ENCODE data around the gene PIEZO2.
"Not testable (repeated sequence)": the region's sequence is repeated elsewhere in the genome, so short reads cannot be mapped to it uniquely, and the experiment has no call there.

The PIEZO2 gene

DNA sequence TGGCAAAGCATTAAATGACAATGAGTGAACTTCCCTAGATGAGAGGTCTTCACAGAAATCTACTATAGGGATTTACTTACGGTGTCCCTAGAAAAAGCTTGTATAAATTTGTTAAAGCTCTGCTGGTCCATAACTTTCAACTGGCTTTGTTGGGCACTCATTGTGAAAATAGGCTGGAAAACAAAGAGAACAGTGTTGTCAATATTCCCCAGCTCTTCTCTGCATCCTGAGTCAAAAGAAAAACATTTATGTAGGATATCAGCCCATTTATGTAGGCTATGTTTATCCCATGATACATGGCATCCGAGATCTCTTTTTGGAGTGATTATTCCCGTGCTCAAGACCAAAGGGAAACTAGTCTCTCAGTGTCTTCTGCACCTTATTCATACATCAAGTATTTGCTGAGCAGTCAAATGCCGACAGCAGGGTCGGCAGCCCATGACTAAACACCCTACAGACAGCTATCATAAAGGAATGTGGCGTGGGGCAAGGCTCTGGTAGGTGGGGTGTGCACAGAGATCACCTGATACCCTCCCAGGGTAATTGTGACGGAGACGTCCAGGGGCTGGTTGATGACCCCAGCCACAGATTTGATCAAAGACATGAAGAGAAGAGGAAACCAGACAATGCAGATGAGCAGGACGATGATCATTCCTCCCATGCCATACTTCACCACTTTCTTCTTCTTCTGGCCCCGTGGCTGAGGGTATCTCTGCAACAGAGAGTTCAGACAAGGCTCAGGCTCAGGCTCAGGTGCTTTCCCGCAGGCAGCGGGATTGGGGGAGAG, 467.6 kb downstream of the PIEZO2 start:
- DNase-seq (ENCODE audit: low read depth), result no peak

DNA sequence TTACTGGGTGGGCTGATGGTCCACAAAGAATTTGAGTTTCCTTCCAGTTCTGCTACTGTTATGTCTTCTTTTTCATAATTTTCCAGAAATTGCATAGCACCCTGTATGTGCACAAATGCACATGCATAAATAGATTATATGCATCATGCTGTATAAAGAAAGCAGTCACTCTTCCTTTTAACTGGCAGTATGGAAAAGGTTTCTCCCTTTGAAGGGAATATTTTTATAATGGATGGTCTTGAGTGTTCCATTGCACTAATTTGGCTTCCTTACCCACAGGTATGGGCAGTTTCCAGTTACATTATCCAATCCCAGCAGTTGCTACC, 469.1 kb downstream of the PIEZO2 start:
- DNase-seq (ENCODE audit: low read depth), result no peak

GRCh38 chr18:10679557-10680270, 469.7 kb downstream of the PIEZO2 start:
- no peak for DNase-seq (ENCODE audit: low read depth)

GRCh38 chr18:10671441-10671840, 477.9 kb downstream of the PIEZO2 start:
- no peak for DNase-seq (ENCODE audit: low read depth)

DNA sequence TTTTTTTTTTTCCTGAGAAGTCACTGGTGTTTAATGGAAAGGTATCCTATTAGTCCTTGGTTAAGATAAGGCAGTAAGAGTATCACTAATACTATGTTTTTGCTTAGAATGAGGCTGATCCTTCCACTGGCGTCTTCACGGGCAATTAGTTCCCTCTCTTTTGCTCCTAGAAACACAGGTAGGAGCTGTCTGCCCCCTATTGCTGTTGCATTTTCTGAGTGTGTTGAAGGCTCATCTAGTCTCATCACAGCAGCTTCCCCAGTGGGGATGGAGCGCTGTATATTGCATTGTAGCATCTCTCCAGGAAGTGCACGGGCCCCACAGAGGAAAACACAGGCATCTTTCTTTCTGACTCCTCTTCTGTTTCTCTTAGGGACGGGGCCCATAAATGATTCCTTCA, 478.5 kb downstream of the PIEZO2 start:
- no peak for DNase-seq (ENCODE audit: low read depth)

DNA sequence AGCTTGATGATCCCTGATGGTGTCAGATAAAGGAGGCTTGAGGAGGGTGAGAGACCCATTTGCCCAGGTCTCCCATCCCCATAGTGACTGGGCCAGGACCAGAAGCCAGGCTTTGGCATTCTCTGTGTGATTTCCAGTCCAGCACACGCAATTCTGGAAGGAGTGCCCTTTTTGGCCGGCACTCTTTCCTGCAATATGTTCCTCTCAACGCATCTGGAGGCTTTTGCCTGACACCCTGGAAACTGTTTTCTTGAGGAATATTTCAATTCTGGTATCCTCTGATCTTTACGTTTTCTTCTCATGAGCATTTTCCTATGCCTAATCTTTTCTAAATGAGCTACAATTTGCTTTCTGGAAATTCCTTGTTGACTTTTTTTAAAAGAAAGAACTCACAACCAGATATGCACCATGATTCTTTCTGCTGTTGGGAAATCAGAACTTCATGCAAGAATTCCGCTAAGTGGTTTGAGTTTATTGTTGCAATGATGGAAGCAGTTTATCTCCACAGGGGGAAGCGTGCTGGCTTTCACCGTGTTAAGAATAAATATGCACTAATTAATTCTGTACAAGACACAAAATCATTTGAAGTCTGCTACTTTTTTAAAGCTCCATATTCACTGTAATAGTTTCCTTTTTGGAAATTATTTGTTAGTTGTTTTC, 479.8 kb downstream of the PIEZO2 start:
- no peak for DNase-seq (ENCODE audit: low read depth)

GRCh38 chr18:10663750-10664149, 485.6 kb downstream of the PIEZO2 start:
- DNase-seq (ENCODE audit: low read depth), result no peak

DNA sequence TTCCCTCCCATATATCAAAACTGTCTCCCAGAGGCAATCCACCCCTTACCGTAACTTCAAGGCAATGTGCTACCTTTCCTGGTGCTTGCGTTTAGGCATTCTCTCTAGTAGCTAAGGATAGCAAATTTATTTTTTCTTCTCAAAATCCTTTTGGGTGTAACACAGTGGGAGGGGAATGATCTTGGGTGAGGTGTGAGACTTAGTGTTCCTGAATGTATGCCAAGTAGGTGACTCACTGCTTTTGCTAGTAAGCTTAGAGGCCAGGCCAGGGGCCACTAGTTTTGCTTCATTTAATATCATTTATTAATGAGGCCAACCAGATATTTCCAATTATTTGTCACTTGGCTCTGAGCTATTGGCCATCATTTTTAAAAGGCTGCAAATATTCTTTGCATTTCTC, 488.1 kb downstream of the PIEZO2 start:
- no peak for DNase-seq (ENCODE audit: low read depth)

GRCh38 chr18:10660179-10660884, 489.0 kb downstream of the PIEZO2 start:
- peak; percentile 21 for DNase-seq (ENCODE audit: low read depth)

DNA sequence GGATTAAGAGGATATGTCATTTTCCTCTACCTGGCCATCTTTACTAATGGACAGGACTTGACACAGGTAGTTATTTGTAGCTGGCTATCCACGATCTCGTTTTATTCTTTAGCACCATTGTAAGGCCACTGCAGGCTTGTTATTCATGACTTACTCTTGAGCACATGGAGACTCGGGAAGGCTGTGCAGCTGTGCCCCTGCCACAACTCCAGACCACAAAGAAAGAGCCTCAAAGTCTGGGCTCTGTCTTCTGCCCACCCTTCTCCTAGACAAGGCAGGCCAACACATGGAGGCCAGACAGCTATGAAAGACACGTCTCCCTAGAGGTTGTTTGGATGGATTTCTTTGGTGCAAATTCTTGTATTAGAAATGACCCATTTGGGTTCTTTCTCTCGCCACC, 489.8 kb downstream of the PIEZO2 start:
- DNase-seq (ENCODE audit: low read depth), result no peak

GRCh38 chr18:10659000-10659399, 490.4 kb downstream of the PIEZO2 start:
- no peak for DNase-seq (ENCODE audit: low read depth)

DNA sequence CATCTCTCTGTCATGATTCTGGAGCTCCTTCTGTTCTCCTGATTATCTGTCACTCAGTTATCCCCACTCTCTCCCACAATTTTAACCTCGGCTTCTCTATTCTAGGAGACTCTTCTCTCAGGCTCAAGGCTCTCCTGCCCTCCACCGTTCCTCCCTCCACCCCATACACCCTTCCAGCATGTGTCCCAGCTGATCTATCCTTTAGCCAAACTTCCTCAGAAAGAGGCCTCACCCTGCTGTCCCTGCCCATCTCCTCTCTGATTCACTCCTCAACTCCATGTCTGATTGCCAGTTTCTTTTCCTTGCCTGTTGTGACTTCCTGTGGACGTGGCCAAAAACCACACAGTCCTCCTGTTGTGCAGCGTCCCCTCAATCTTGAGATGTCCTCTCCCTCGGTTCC, 505.4 kb downstream of the PIEZO2 start:
- not testable (repeated sequence) for DNase-seq (ENCODE audit: low read depth)

- not testable (repeated sequence) for DNase-seq (ENCODE audit: low read depth)
Observed at GRCh38 chr18:10642915-10643524, 506.3 kb downstream of the PIEZO2 start.

DNA sequence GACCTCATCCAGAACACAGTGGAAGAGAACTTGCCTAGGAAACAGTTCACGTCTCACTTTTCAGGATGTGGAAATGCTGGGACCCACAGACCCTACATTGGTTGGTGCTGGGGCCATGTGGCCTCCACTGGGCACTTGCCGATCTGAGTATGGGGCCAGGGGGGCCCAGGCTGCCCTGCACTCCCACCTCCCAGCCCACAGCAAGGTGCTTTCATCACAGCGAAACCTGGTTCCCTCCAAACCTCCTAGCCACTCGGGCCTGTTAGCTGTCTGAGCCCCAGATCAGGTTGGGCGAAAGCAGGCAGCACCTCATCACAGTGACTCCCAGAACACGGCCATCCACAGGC, 510.9 kb downstream of the PIEZO2 start:
- not testable (repeated sequence) for DNase-seq (ENCODE audit: low read depth)

DNA sequence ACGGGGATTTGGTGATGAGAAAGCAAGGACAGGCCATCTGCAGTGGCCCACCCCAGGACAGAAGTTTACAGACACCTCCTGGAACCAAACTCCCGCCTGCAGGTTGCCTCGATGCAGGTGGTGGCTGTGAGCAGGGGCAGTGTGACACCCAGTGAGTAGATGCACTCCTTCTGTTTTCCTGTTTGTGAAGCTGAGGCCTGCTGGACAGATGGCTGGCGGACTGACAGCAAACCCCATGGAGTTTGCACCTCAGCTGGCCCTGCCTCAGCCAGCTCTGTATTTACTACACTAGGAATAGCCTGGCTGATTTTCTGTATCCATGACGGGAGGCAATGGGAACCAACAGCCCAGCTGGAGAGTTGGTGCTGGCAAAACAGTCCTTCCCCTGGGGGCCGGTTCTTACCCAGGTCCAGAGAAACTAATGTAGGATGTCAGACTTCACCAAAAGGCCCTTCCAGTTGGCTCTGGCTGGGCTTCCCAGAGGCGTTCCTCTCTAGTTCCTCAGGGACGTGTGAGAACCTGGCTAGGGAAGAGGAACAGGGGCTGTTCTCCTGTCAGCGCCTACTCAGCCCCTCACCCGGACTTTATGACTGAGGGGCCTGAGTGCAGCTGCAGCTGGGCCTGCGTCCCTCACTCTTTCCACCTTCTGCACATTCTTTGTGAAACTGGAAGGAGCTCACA, 511.4 kb downstream of the PIEZO2 start:
- not testable (repeated sequence) for DNase-seq (ENCODE audit: low read depth)

GRCh38 chr18:10629076-10629475, 520.3 kb downstream of the PIEZO2 start:
- not testable (repeated sequence) for DNase-seq (ENCODE audit: low read depth)

DNA sequence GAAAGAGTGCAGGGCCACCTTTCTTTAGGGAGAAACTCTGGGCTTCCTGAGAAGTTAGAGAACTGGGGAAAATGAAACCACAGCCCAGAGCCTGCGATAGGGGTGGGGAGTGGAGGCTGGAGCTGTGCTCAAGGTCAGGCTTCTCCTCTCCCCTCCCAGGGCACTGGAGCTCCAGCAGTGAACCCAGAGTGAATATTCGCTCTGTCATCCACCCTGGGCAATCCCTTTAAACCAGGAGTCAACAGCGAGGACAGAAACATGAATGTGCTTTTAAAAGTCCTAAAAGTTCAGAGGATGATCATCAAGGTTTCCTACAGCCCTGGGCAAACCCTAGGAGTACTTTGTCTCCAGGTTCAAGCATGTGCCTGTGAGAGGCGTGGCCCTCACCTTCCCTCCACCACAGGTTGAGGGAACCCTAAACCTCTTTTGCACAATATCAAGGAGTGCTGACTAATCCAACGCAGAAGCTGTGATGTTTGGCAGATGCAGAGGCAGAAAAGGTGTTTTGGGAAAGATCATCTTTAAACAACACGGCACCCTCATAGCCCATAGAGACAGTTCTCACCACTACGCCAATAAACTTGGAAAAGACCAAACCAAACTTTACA, 522.7 kb downstream of the PIEZO2 start:
- DNase-seq (ENCODE audit: low read depth), result not testable (repeated sequence)

- not testable (repeated sequence) for DNase-seq (ENCODE audit: low read depth)
Observed at GRCh38 chr18:10623606-10624005, 525.8 kb downstream of the PIEZO2 start.

DNA sequence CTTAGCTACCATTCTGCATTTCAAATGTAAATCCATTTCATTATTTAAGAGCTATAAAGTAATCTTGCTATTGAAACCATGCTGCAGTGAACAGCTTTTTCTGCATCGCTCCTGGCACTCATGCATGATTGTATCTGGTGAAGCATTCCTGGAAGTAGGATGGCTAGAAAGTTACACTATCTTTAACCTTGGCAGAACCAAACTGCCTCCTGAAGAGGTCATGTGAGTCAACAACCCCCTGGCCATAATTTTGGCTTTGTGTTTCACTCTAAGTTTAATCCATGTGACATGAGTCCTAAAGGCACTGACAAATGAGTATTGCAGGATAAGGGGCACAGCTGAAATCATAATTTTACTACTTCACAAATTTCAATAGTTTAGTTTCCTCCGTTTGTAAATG, 526.4 kb downstream of the PIEZO2 start:
- DNase-seq (ENCODE audit: low read depth), result not testable (repeated sequence)

DNA sequence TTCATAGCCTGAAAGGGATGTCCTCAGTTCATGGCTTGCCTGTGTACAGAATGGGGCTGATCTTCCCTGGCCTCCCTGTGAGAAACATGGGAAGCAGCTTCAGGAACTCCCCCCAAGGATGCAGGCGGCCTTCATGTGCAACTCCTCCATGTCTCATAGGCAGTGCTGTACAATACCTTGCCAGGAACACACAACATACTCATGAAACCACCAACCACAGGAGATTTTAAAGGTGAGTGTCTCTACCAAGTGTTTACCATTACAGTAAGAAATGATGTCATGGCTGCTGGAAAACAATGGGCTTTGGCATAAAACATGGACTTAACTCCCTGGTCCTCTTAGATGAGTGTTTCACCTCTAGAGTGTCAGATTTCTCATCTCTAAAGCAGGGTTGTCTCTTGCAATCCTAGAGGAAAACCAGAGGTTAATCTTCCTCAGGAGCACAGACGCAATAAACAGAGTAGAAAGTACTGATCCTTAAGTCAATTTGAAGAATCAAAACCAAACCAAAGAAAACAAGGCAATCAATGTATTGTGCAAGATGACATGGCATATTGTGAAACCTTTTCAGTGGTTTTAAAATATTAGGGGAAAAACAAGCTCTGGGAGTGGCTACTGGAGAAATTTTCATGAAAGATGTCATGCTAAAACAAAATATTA, 528.6 kb downstream of the PIEZO2 start:
- DNase-seq (ENCODE audit: low read depth), result peak; percentile 14

Data from fibroblast of gingiva (primary cell).